ENCODE measurements around the gene APOL1.

DNA sequence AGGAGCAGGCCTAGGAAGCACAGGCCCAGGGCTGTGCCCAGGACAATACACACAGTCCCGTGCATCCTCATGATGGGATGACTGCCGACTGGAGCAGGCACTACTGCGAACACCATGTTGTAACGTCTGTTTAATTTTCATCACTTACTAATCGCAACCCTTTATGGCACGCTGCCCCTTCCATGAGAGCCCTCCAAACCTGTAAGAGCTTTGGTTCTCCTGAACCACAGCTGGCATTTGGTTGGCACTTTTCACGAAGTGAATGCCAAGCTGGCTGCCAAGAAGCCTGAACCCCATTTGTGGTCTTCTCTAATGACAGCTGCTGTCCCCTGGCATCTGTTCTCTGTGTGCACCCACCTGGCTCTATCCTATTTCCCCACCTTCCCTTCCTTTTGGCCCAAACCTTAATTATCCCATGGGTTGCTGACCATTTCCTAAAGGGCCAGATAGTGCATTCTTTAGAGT lies 36.5 kb downstream of the APOL1 start:
- TF ChIP-seq CTCF (IDR thresholded peaks at IDR 0.05) (no peak), POLR2A (IDR thresholded peaks at IDR 0.05) (no peak)

Measured in lower leg skin (tissue), 3 donors.